PC-9 (cell line): ENCODE measurements around the gene C5orf58. TPM values are rescaled to one million over a fixed set of nuclear protein-coding genes. Genes with fewer than 3 reads are reported as not detected.

ENCODE experiments used
- BruUV-seq: library from RNA; stranded (reverse); fragments of 400-500 nt; replicated peaks from 2 replicates; lab custom pipeline; 2021; lab: Mats Ljungman, UMichigan
- CTCF ChIA-PET: fragments of 300-600 bp; sonication (Branson Sonifier 250); formaldehyde crosslinking; loops from one replicate; lab custom pipeline; 2022; ENCODE audit warnings: antibody characterized with exemption; lab: Charles Lee
- POLR2A ChIA-PET: fragments of 300-600 bp; sonication (Branson Sonifier 250); formaldehyde crosslinking; loops from one replicate; lab custom pipeline; 2022; ENCODE audit warnings: antibody characterized with exemption; ENCODE audit not compliant: unreplicated experiment; lab: Charles Lee
- DNase-seq, 2 experiments: peaks; one replicate each; pipeline versions ENCODE4 v3.0.0 to v3.0.0-alpha.2; 2015 to 2022; ENCODE audit warnings: mixed read lengths in 1 of 2
- H2AFZ ChIP-seq: fragments of 200-600 bp; sonication (generic); 2 replicates; pipeline ENCODE4 v1.8.1; 2017; ENCODE audit warnings: antibody characterized with exemption
- H3F3A ChIP-seq: fragments of 200-600 bp; sonication (generic); 2 replicates; pipeline ENCODE4 v1.8.1; 2017; ENCODE audit warnings: antibody characterized with exemption, mild to moderate bottlenecking, low read depth; ENCODE audit not compliant: insufficient read depth
- H3K27ac ChIP-seq: fragments of 200-600 bp; sonication (generic); 2 replicates; pipeline ENCODE4 v1.6.1; 2016; ENCODE audit warnings: mixed run types
- H3K27me3 ChIP-seq: fragments of 200-600 bp; sonication (generic); 2 replicates; pipeline ENCODE4 v1.6.1; 2016; ENCODE audit warnings: low read depth, mixed run types; ENCODE audit not compliant: insufficient read depth
- H3K36me3 ChIP-seq: fragments of 200-600 bp; sonication (generic); 2 replicates; pipeline ENCODE4 v1.6.1; 2016; ENCODE audit warnings: low read depth, mixed run types
- H3K4me1 ChIP-seq: fragments of 200-600 bp; sonication (generic); replicated peaks from 2 replicates; pipeline ENCODE4 v1.6.1; 2016; ENCODE audit warnings: mixed run types; ENCODE audit not compliant: insufficient read depth
- H3K4me2 ChIP-seq: fragments of 200-600 bp; sonication (generic); 2 replicates; pipeline ENCODE4 v1.6.1; 2017; ENCODE audit warnings: mixed run types
- H3K4me3 ChIP-seq: fragments of 200-600 bp; sonication (generic); 2 replicates; pipeline ENCODE4 v1.6.1; 2016; ENCODE audit warnings: mixed run types
- H3K79me2 ChIP-seq: fragments of 200-600 bp; sonication (generic); 2 replicates; pipeline ENCODE4 v1.6.1; 2017; ENCODE audit warnings: low read depth, mixed run types
- H3K9me2 ChIP-seq: fragments of 200-600 bp; sonication (generic); 2 replicates; pipeline ENCODE4 v1.8.1; 2017; ENCODE audit warnings: mild to moderate bottlenecking; ENCODE audit not compliant: insufficient read depth
- H3K9me3 ChIP-seq: fragments of 200-600 bp; sonication (generic); 2 replicates; pipeline ENCODE4 v1.8.1; 2016; ENCODE audit warnings: low read depth; ENCODE audit not compliant: insufficient read depth
- H4K20me1 ChIP-seq: fragments of 200-600 bp; sonication (generic); 2 replicates; pipeline ENCODE4 v1.8.1; 2017; ENCODE audit not compliant: insufficient read depth
- CTCF ChIP-seq: fragments of 200-600 bp; sonication (generic); conservative IDR thresholded peaks from 2 replicates; pipeline ENCODE4 v1.6.1; 2017; ENCODE audit warnings: mixed run types, antibody characterized with exemption, mild to moderate bottlenecking, moderate library complexity
- EZH2 ChIP-seq: fragments of 200-600 bp; sonication (generic); IDR thresholded peaks from 2 replicates; pipeline ENCODE4 v1.8.0; 2017; ENCODE audit warnings: antibody characterized with exemption, low read depth
- intact Hi-C: fragments of 100-400 bp; cut with micrococcal nuclease; formaldehyde crosslinking; loops from one replicate; pipeline ENCODE4 v1.10.0; 2022; ENCODE audit not compliant: unreplicated experiment
- total RNA-seq: library from RNA; stranded (reverse); gene quantifications from 2 replicates; pipeline ENCODE4 v1.2.3, GENCODE V29; 2021

The C5orf58 gene
- total RNA-seq, 1 experiment from 2014 or later, result not detected

GRCh38 chr5:170278611-170279458 is 46.0 kb downstream of the C5orf58 start:
- no peak overlapping the region for H2AFZ ChIP-seq
- BruUV-seq, result no TSS peak
- no peak for DNase-seq
- CTCF ChIA-PET, result no interaction called here
- TF ChIP-seq EZH2 (no peak), CTCF (no peak)
- no peaks in the 10 kb centered on the region for H3K9me3 ChIP-seq
- no peaks in the 10 kb centered on the region; the same call in 1 of the 2 replicates for H3K4me1 ChIP-seq
- no peak overlapping the region for H3K4me2 ChIP-seq
- no peaks in the 10 kb centered on the region for H3K9me2 ChIP-seq
- H3F3A ChIP-seq, result no peaks in the 10 kb centered on the region
- peaks cover 15% of the 10 kb centered on the region for H3K27me3 ChIP-seq
- no peak overlapping the region for H3K27ac ChIP-seq
- H3K36me3 ChIP-seq, result no peaks in the 10 kb centered on the region
- no peaks in the 10 kb centered on the region for H4K20me1 ChIP-seq
- intact Hi-C loops, result no loop called here
- no peak overlapping the region for H3K4me3 ChIP-seq
- POLR2A ChIA-PET, result no interaction called here
- H3K79me2 ChIP-seq, result no peaks in the 10 kb centered on the region

GRCh38 chr5:170279459-170279817 is 46.7 kb downstream of the C5orf58 start:
- peaks cover 20% of the 10 kb centered on the region for H3K27me3 ChIP-seq
- no peaks in the 10 kb centered on the region for H3K9me3 ChIP-seq
- no peaks in the 10 kb centered on the region for H3K9me2 ChIP-seq
- TF ChIP-seq CTCF (no peak), EZH2 (no peak)
- H4K20me1 ChIP-seq, result no peaks in the 10 kb centered on the region
- BruUV-seq, result no TSS peak
- no peaks in the 10 kb centered on the region for H3F3A ChIP-seq
- intact Hi-C loops, result no loop called here
- DNase-seq, result no peak
- H3K4me2 ChIP-seq, result no peak overlapping the region
- no peak overlapping the region for H3K4me3 ChIP-seq
- no peak overlapping the region for H2AFZ ChIP-seq
- H3K4me1 ChIP-seq, result no peaks in the 10 kb centered on the region
- ChIA-PET CTCF (no interaction called here), POLR2A (no interaction called here)
- no peak overlapping the region for H3K27ac ChIP-seq
- no peaks in the 10 kb centered on the region for H3K79me2 ChIP-seq
- H3K36me3 ChIP-seq, result no peaks in the 10 kb centered on the region

GRCh38 chr5:170280011-170280493 is 47.3 kb downstream of the C5orf58 start:
- POLR2A ChIA-PET, result no interaction called here
- intact Hi-C loops, result no loop called here
- H4K20me1 ChIP-seq, result no peaks in the 10 kb centered on the region
- H3K4me3 ChIP-seq, result no peak overlapping the region
- no peak overlapping the region for H2AFZ ChIP-seq
- H3K4me2 ChIP-seq, result no peak overlapping the region
- no peaks in the 10 kb centered on the region for H3F3A ChIP-seq
- H3K36me3 ChIP-seq, result no peaks in the 10 kb centered on the region
- peaks cover 22% of the 10 kb centered on the region for H3K27me3 ChIP-seq
- H3K9me2 ChIP-seq, result no peaks in the 10 kb centered on the region
- no peak for DNase-seq
- BruUV-seq, result no TSS peak
- no peaks in the 10 kb centered on the region for H3K79me2 ChIP-seq
- H3K4me1 ChIP-seq, result no peaks in the 10 kb centered on the region
- H3K9me3 ChIP-seq, result no peaks in the 10 kb centered on the region
- TF ChIP-seq EZH2, result no peak
- no peak for TF ChIP-seq CTCF
- CTCF ChIA-PET, result no interaction called here
- no peak overlapping the region for H3K27ac ChIP-seq
